Heart right ventricle (tissue), 16 donors: Measurements from ENCODE around the gene THTPA. TPM values are rescaled to one million over a fixed set of nuclear protein-coding genes. Genes with fewer than 3 reads are reported as not detected.
A peak's percentile ranks its signal among the peaks of the same experiment; 100 is the strongest.

Source experiments
- ATAC-seq, 8 donors: fragments of 200-7000 bp; cut with Tn5 transposase; one replicate each; pipeline ENCODE4 v1.9.1; 2020; ENCODE audit warnings: mild to moderate bottlenecking in 8 of 8, moderate library complexity in 8 of 8, moderate number of reproducible peaks in 1 of 8
- DNase-seq, 2 donors: peaks; one replicate each; pipeline ENCODE4 v3.0.0-alpha.2; 2020
- H3K27ac ChIP-seq, 10 donors: fragments of 200-600 bp; sonication (generic) in 2 of 10; one replicate each; pipeline versions ENCODE4 v1.5.0 to v1.8.0; 2020 to 2022; ENCODE audit warnings: mild to moderate bottlenecking in 3 of 10
- H3K27me3 ChIP-seq, 7 donors: fragments of 200-600 bp; one replicate each; pipeline ENCODE4 v1.8.0; 2021 to 2022; ENCODE audit warnings: mild to moderate bottlenecking in 2 of 7
- H3K36me3 ChIP-seq, 9 donors: fragments of 200-600 bp; sonication (generic) in 1 of 9; one replicate each; pipeline versions ENCODE4 v1.5.0 to v1.8.0; 2020 to 2022; ENCODE audit warnings: mild to moderate bottlenecking in 2 of 9
- H3K4me1 ChIP-seq, 9 donors: fragments of 200-600 bp; sonication (generic) in 1 of 9; one replicate each; pipeline versions ENCODE4 v1.5.0 to v1.8.0; 2020 to 2022; ENCODE audit warnings: mild to moderate bottlenecking in 4 of 9
- H3K4me3 ChIP-seq, 10 donors: fragments of 200-600 bp; sonication (generic) in 2 of 10; one replicate each; pipeline versions ENCODE4 v1.5.0 to v1.8.0; 2020 to 2022; ENCODE audit warnings: mild to moderate bottlenecking in 7 of 10, moderate library complexity in 2 of 10
- H3K9me3 ChIP-seq, 11 donors: fragments of 200-600 bp in 10 of 11; sonication (generic) in 2 of 11; one replicate each; pipeline versions ENCODE4 v1.5.0 to v1.8.0; 2013 to 2022; ENCODE audit warnings: mild to moderate bottlenecking in 2 of 11, control low read depth in 1 of 11, moderate library complexity in 1 of 11
- WGBS, 2 donors: extraction: QIAGEN DNeasy Blood & Tissue Kit; methylation state at CpG; one replicate each; pipeline ENCODE4 v1.1.7; 2013; ENCODE audit warnings: inconsistent platforms in 1 of 2; 5-methylcytosine and 5-hydroxymethylcytosine counted together
- intact Hi-C, 10 donors: fragments of 100-400 bp; cut with DNase I; formaldehyde crosslinking; loops; one replicate each; pipeline versions ENCODE4 v1.11.1 to v1.14.2; 2022
- polyA plus RNA-seq, 2 donors: library from polyadenylated mRNA; stranded (reverse); fragments of 200-250 nt; gene quantifications; one replicate each; pipeline ENCODE4 v1.2.3, GENCODE V29; 2013
- total RNA-seq, 10 donors: library from RNA; stranded (reverse); fragmentation: NEBNext Ultra II Directional in 3 of 10; extraction: Animal tissue kit (Norgen Biotek cat#: 25700) in 3 of 10; gene quantifications; one replicate each; pipeline versions ENCODE4 v1.2.1 to v1.2.4, GENCODE V29; 2021 to 2023
- TF ChIP-seq, protein P1 (sequence below), 9 donors: fragments of 200-600 bp; sonication (generic) in 2 of 9; IDR thresholded peaks; one replicate each; pipeline versions ENCODE4 v1.5.0 to v1.8.0; 2021 to 2022; ENCODE audit warnings: antibody characterized with exemption in 9 of 9, mild to moderate bottlenecking in 5 of 9, moderate library complexity in 1 of 9
- donor health status: Arrhythmogenic right ventricular cardiomyopathy.
- donor health status: ischemic (EF 13 %, LVEDD 7.1; RV severe dilation, severe dysfunction).
- donor health status: healthy with polysubstance abuse.
- donor health status: DM: no; HTN: yes; CAD: no.
- donor health status: DM: no; HTN: no; CAD: no.
- donor health status: ischemic (EF 25% LVEDD 6.9; RV normal size, moderate dysfunction).
- donor health status: ischemic (EF 25% LVEDD 5.7; RV mildly dilated, moderate dysfunction).
- donor health status: healthy.
- donor health status: DM: yes; HTN: yes; CAD: no.
- donor health status: Ischemic cardiomyopathy.
- donor health status: ischemic (EF 35%, LVEDD 5.7; RV mildly dilated, moderate dysfunction).
- donor health status: nonischemic (EF 11% LVEDD 7.7; RV severe dilation, severe dysfunction).
- donor health status: DM: yes; HTN: yes; CAD: no.
- donor health status: PGD.
- donor health status: ischemic (EF 29% LVEDD 5.4; RV normal size, mild dysfunction).
- donor health status: nonischemic (EF 23%, LVEDD 6.1; RV moderate dilation, normal function).

Gene THTPA
- total and polyA plus RNA-seq, 12 donors: 8.7 to 27.9 (median 18.0) TPM

DNA sequence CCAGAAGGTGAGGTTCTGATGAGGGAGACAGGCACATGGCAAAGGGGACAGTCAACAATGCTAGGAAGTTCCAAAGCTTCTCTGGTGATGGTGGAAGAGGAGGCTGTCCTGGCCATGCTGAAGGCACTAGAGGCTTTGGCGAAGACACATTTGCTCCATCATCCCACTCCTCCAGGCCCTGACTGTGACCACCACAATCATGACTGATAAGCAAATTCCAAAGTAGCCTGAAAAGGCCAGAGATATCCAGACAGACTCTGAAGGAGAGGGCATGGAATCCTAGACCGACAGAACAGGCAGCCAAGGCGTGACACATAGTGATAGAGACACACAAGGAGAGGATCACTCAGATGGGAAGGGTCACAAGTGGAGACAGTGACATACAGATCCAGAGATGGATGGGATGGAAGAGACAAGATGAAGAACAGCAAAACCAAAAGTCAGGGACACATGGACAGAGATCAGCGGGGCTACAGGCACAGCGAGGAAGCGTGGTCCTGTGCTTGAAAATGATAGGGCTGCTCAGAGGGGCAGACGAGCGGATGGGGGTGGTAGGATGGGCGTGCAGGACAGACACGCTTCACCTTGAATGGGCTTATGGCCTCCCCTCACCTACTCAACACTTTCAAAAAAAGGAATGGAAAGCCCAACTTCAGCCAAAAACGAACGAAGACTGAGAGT lies 5.8 kb upstream of the THTPA start:
- H3K27me3 ChIP-seq: peaks cover 0 to 11% (median 0%) of the 10 kb centered on the region in 7 donors
- peak overlapping the region; percentile 37 to 82 (median 72) for H3K4me3 ChIP-seq
- H3K36me3 ChIP-seq: no peaks in the 10 kb centered on the region
- intact Hi-C loops: loop anchor here in 3 of 10 donors (1.0 to 10.0 kb wide), 2 partner anchors 19 to 225 kb away; partner anchors contain the start of gene PABPN1 (in 2 of the 3)
- DNase-seq: no peak
- peak overlapping the region in 4 of 10 donors; percentile 47 to 73 (median 61) for H3K27ac ChIP-seq
- no peaks in the 10 kb centered on the region for H3K9me3 ChIP-seq
- 40 to 42% methylated on average over 12 of the region's 12 CpGs for WGBS, 2 donors
- peak in 2 of 8 donors; percentile 4 to 5 for ATAC-seq
- TF ChIP-seq, protein P1, sequence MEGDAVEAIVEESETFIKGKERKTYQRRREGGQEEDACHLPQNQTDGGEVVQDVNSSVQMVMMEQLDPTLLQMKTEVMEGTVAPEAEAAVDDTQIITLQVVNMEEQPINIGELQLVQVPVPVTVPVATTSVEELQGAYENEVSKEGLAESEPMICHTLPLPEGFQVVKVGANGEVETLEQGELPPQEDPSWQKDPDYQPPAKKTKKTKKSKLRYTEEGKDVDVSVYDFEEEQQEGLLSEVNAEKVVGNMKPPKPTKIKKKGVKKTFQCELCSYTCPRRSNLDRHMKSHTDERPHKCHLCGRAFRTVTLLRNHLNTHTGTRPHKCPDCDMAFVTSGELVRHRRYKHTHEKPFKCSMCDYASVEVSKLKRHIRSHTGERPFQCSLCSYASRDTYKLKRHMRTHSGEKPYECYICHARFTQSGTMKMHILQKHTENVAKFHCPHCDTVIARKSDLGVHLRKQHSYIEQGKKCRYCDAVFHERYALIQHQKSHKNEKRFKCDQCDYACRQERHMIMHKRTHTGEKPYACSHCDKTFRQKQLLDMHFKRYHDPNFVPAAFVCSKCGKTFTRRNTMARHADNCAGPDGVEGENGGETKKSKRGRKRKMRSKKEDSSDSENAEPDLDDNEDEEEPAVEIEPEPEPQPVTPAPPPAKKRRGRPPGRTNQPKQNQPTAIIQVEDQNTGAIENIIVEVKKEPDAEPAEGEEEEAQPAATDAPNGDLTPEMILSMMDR (IDR thresholded peaks at IDR 0.05): no peak
- peaks cover 0 to 34% (median 16%) of the 10 kb centered on the region in 9 donors for H3K4me1 ChIP-seq

DNA sequence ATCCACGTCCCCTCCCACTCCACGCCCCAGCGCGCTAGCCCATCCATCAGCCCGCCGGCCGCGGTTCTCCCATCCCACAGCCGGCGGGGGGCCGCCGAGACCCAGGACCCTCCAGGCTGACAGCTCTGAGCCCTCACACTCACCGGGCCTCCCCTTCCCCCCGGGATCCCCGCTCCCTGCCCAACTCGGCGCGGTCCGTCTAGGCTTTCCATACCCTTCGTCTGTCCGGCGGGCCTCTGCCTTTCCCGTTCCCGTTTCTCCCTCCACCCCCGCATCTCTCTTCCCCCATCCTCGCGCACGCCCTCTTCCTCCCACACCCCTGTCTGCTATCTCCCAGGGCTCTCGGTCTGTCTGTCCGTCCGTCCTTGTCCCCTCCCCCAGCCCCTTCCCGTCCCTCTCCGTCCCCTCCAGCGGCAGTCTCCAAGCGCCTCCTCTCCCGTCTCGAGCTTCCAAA lies 5.2 kb upstream of the THTPA start:
- H3K27ac ChIP-seq: peak overlapping the region in 8 of 10 donors; percentile 37 to 73 (median 58)
- H3K36me3 ChIP-seq: no peaks in the 10 kb centered on the region
- TF ChIP-seq, protein P1 (IDR thresholded peaks at IDR 0.05): no peak
- peaks cover 0 to 11% (median 0%) of the 10 kb centered on the region in 7 donors for H3K27me3 ChIP-seq
- WGBS, 2 donors: 1 to 3% methylated on average over 37 of the region's 37 CpGs
- DNase-seq (peak; percentile 42 to 46), ATAC-seq (peak; percentile 10 to 44 (median 24))
- H3K4me3 ChIP-seq: peak overlapping the region; percentile 37 to 82 (median 72)
- intact Hi-C loops: loop anchor here in 3 of 10 donors (1.0 to 10.0 kb wide), 2 partner anchors 20 to 226 kb away; partner anchors contain the start of gene PABPN1 (in 2 of the 3)
- H3K4me1 ChIP-seq: peaks cover 0 to 33% (median 14%) of the 10 kb centered on the region in 9 donors
- H3K9me3 ChIP-seq: no peaks in the 10 kb centered on the region

DNA sequence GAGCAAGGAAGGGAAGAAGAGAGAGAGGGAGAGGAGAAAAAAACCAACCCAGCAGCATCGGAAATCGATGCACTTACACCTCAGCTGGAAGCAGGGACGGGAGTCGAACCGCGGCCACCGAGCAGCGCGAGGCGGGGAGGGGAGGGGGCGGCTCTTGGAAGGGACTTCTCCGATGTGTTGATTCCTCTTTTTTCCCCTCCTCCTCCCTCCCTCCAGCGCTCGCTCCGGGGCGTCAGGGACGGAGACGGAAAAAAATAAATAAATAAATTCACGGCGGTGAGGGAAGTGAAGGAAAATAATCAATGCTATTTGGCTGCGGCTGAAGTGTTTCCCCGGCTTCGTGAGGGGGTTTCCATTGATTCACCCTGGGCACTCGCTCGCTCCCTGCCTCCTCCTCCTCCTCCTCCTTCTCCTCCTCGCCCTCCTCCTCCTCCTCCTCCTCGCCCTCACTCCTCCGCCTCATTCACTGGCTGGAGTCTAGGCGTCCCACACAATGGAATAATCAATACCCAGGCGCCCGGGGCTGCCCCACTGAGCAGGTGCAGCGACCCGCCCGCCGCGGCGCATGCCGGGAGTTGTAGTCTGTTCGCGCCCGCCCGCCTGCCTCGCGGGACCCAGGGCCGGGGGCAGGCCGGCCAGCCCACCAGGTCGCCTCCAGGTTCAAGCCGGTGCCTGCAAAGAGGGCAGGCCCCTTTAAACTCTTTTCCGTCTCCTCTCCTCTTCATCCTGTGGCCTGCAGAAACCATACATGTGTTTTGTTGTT lies 4.6 kb upstream of the THTPA start, which contains the start of gene ZFHX2:
ZFHX2 (minus strand) TSS at position 500 of the 763 bp plus-strand sequence. CDS start 16,440 bp downstream, outside the sequence.
- peak within 1 kb of the TSS in 8 of 10 donors; percentile 37 to 73 (median 58) for H3K27ac ChIP-seq
- intact Hi-C loops: loop anchor here in 2 of 10 donors (10.0 kb wide), 1 partner anchor 227 kb away; the partner anchor contains the start of gene PABPN1 (in 2 of the 2)
- H3K9me3 ChIP-seq: no peaks in the 10 kb centered on the region
- WGBS, 2 donors: 1% methylated on average over 45 to 49 of the region's 49 CpGs
- peak; percentile 36 to 72 (median 70) for ATAC-seq
- H3K4me1 ChIP-seq: peaks cover 0 to 29% (median 15%) of the 10 kb centered on the region in 9 donors
- peak; percentile 77 to 81 for DNase-seq
- no peaks in the 10 kb centered on the region for H3K36me3 ChIP-seq
- H3K4me3 ChIP-seq: peak within 1 kb of the TSS; percentile 37 to 82 (median 72)
- H3K27me3 ChIP-seq: peaks cover 0 to 11% (median 0%) of the 10 kb centered on the region in 7 donors
- TF ChIP-seq, protein P1 (IDR thresholded peaks at IDR 0.05): no peak

DNA sequence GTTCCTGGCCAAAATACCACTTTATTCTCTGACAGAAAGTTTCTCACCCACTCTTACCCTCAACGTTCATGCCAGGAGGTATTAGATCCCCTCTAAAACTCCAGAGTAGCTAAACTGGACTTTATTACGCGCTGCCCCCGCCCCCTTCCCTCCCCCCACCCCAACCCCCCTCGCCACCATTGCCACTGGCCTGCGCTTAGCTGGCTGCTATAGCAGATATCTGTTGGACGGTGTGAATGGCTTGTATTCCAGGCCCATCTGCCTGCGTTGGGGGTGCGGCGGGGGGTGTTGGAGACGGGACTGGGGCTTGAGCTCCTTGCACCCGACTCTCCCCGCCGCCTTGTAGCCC lies 564 bp upstream of the THTPA start:
- peak overlapping the region; percentile 58 to 93 (median 82) for H3K4me3 ChIP-seq
- ATAC-seq (peak in 2 of 8 donors; percentile 6 to 15), DNase-seq (no peak)
- WGBS, 2 donors: 1 to 3% methylated on average over 14 of the region's 14 CpGs
- peaks cover 0 to 5% (median 0%) of the 10 kb centered on the region in 7 donors for H3K27me3 ChIP-seq
- H3K36me3 ChIP-seq: peaks cover 0 to 24% (median 0%) of the 10 kb centered on the region in 9 donors
- H3K27ac ChIP-seq: peak overlapping the region; percentile 93 to 100 (median 97)
- TF ChIP-seq, protein P1 (IDR thresholded peaks at IDR 0.05): no peak
- intact Hi-C loops: loop anchor here in 5 of 10 donors (2.0 to 10.0 kb wide), 3 partner anchors 87 to 233 kb away; partner anchors contain the start of genes PABPN1 (in 4 of the 5) and NGDN (in 1 of the 5)
- peaks cover 5 to 40% (median 26%) of the 10 kb centered on the region in 9 donors for H3K4me1 ChIP-seq
- no peaks in the 10 kb centered on the region for H3K9me3 ChIP-seq
